ENCODE results near the gene PPIA. TPM values are rescaled to one million over a fixed set of nuclear protein-coding genes. Genes with fewer than 3 reads are reported as not detected.

Gene PPIA
- total and polyA plus RNA-seq, 2 experiments from 2014 or later = 903 to 2,579 TPM

- no peak for TF ChIP-seq CTCF (IDR thresholded peaks at IDR 0.05; ENCODE audit: low read depth, low read length)
- DNase-seq (ENCODE audit: low read depth in 1 of 2, low spot score in 1 of 2) = no peak
- Histone ChIP-seq H3K4me1 (ENCODE audit: low read depth) (no peaks in the 10 kb centered on the region), H3K9me3 (ENCODE audit: low read depth) (no peaks in the 10 kb centered on the region), H3K4me3 (no peak overlapping the region), H3K36me3 (no peaks in the 10 kb centered on the region), H3K27me3 (no peaks in the 10 kb centered on the region), H3K27ac (no peak overlapping the region)
Measured at GRCh38 chr7:44814919-44815318, 18.4 kb downstream of the PPIA start.

GRCh38 chr7:44819292-44819691, 22.8 kb downstream of the PPIA start:
- no peak for DNase-seq (ENCODE audit: low read depth in 1 of 2, low spot score in 1 of 2)
- no peaks in the 10 kb centered on the region for H3K9me3 ChIP-seq (ENCODE audit: low read depth)
- H3K27ac ChIP-seq = no peak overlapping the region
- no peaks in the 10 kb centered on the region for H3K27me3 ChIP-seq
- no peaks in the 10 kb centered on the region for H3K36me3 ChIP-seq
- H3K4me1 ChIP-seq (ENCODE audit: low read depth) = no peaks in the 10 kb centered on the region
- TF ChIP-seq CTCF (IDR thresholded peaks at IDR 0.05; ENCODE audit: low read depth, low read length) = no peak
- no peak overlapping the region for H3K4me3 ChIP-seq

GRCh38 chr7:44823255-44823781, 26.8 kb downstream of the PPIA start:
- Histone ChIP-seq H3K27ac (no peak overlapping the region), H3K4me1 (ENCODE audit: low read depth) (no peaks in the 10 kb centered on the region), H3K9me3 (ENCODE audit: low read depth) (no peaks in the 10 kb centered on the region), H3K4me3 (no peak overlapping the region), H3K36me3 (peaks cover 21% of the 10 kb centered on the region), H3K27me3 (no peaks in the 10 kb centered on the region)
- TF ChIP-seq CTCF (IDR thresholded peaks at IDR 0.05; ENCODE audit: low read depth, low read length) = no peak
- no peak for DNase-seq (ENCODE audit: low read depth in 1 of 2, low spot score in 1 of 2)

GRCh38 chr7:44824894-44825526, 28.5 kb downstream of the PPIA start:
- no peaks in the 10 kb centered on the region for H3K4me1 ChIP-seq (ENCODE audit: low read depth)
- no peaks in the 10 kb centered on the region for H3K27me3 ChIP-seq
- H3K4me3 ChIP-seq = no peak overlapping the region
- peak in 1 of 2 donors; percentile 37 for DNase-seq (ENCODE audit: low read depth in 1 of 2, low spot score in 1 of 2)
- H3K36me3 ChIP-seq = peaks cover 36% of the 10 kb centered on the region
- H3K27ac ChIP-seq = peak overlapping the region; percentile 68
- H3K9me3 ChIP-seq (ENCODE audit: low read depth) = no peaks in the 10 kb centered on the region
- no peak for TF ChIP-seq CTCF (IDR thresholded peaks at IDR 0.05; ENCODE audit: low read depth, low read length)

- TF ChIP-seq CTCF (IDR thresholded peaks at IDR 0.05; ENCODE audit: low read depth, low read length) = no peak
- Histone ChIP-seq H3K36me3 (peaks cover 55% of the 10 kb centered on the region), H3K9me3 (ENCODE audit: low read depth) (no peaks in the 10 kb centered on the region), H3K27me3 (no peaks in the 10 kb centered on the region), H3K4me1 (ENCODE audit: low read depth) (no peaks in the 10 kb centered on the region), H3K4me3 (no peak overlapping the region), H3K27ac (no peak overlapping the region)
- no peak for DNase-seq (ENCODE audit: low read depth in 1 of 2, low spot score in 1 of 2)
Measured at GRCh38 chr7:44827567-44827966, 31.1 kb downstream of the PPIA start.

All from cardiac muscle cell (in vitro differentiated cells and primary cell).